Dendritic cell treated with granulocyte-macrophage colony-stimulating factor and Interleukin-4, amounts not matched to agents 40 ng/mL and 50 ng/mL, for 4 days (primary cell): ENCODE measurements around the gene MRTO4.
"Not testable (repeated sequence)": the region's sequence is repeated elsewhere in the genome, so short reads cannot be mapped to it uniquely, and the experiment has no call there.

Experiments
- H3K27ac Mint-ChIP-seq: one replicate; pipeline ENCODE4 v1.8.0; 2022; ENCODE audit warnings: mild to moderate bottlenecking, mixed read lengths
- H3K27me3 Mint-ChIP-seq: one replicate; pipeline ENCODE4 v1.8.0; 2022; ENCODE audit warnings: mild to moderate bottlenecking, mixed read lengths
- H3K36me3 Mint-ChIP-seq: one replicate; pipeline ENCODE4 v1.8.0; 2022; ENCODE audit warnings: low read depth, mixed read lengths
- H3K4me1 Mint-ChIP-seq: one replicate; pipeline ENCODE4 v1.8.0; 2022; ENCODE audit warnings: low read depth, mixed read lengths
- H3K4me3 Mint-ChIP-seq: one replicate; pipeline ENCODE4 v1.8.0; 2022; ENCODE audit warnings: mild to moderate bottlenecking, moderate library complexity, mixed read lengths
- H3K9me3 Mint-ChIP-seq: one replicate; pipeline ENCODE4 v1.8.0; 2022; ENCODE audit warnings: mixed read lengths
- intact Hi-C: fragments of 100-400 bp; cut with micrococcal nuclease; formaldehyde crosslinking; loops from one replicate; pipeline ENCODE4 v1.15.0; 2022

The MRTO4 gene

GRCh38 chr1:19300211-19300610 is 48.6 kb downstream of the MRTO4 start:
- intact Hi-C loops: no loop called here
- Mint-ChIP-seq H3K36me3 (peaks cover 32% of the 10 kb centered on the region), H3K27ac (no peak overlapping the region), H3K4me3 (no peak overlapping the region), H3K4me1 (no peaks in the 10 kb centered on the region), H3K27me3 (no peaks in the 10 kb centered on the region), H3K9me3 (peaks cover 17% of the 10 kb centered on the region)

- H3K4me3 Mint-ChIP-seq, H3K27me3 Mint-ChIP-seq, intact Hi-C loops, H3K9me3 Mint-ChIP-seq, H3K4me1 Mint-ChIP-seq, H3K27ac Mint-ChIP-seq: not testable (repeated sequence)
- H3K36me3 Mint-ChIP-seq: peaks cover 67% of the 10 kb centered on the region
Measured at GRCh38 chr1:19304081-19304480, 52.5 kb downstream of the MRTO4 start.

- intact Hi-C loops: no loop called here
- H3K4me3 Mint-ChIP-seq: no peak overlapping the region
- peaks cover 14% of the 10 kb centered on the region for H3K4me1 Mint-ChIP-seq
- peaks cover 67% of the 10 kb centered on the region for H3K36me3 Mint-ChIP-seq
- no peaks in the 10 kb centered on the region for H3K27me3 Mint-ChIP-seq
- H3K27ac Mint-ChIP-seq: no peak overlapping the region
- no peaks in the 10 kb centered on the region for H3K9me3 Mint-ChIP-seq
Measured at GRCh38 chr1:19305880-19306279, 54.3 kb downstream of the MRTO4 start.

GRCh38 chr1:19306941-19307340 is 55.3 kb downstream of the MRTO4 start:
- peaks cover 67% of the 10 kb centered on the region for H3K36me3 Mint-ChIP-seq
- H3K27ac Mint-ChIP-seq: no peak overlapping the region
- H3K4me1 Mint-ChIP-seq: peaks cover 20% of the 10 kb centered on the region
- no peaks in the 10 kb centered on the region for H3K27me3 Mint-ChIP-seq
- H3K9me3 Mint-ChIP-seq: no peaks in the 10 kb centered on the region
- H3K4me3 Mint-ChIP-seq: no peak overlapping the region
- intact Hi-C loops: no loop called here

GRCh38 chr1:19307794-19308508 is 56.3 kb downstream of the MRTO4 start:
- Mint-ChIP-seq H3K9me3 (no peaks in the 10 kb centered on the region), H3K27ac (no peak overlapping the region), H3K27me3 (no peaks in the 10 kb centered on the region), H3K36me3 (peaks cover 64% of the 10 kb centered on the region), H3K4me3 (no peak overlapping the region), H3K4me1 (peaks cover 21% of the 10 kb centered on the region)
- intact Hi-C loops: no loop called here

GRCh38 chr1:19308509-19308907 is 56.9 kb downstream of the MRTO4 start:
- Mint-ChIP-seq H3K27me3 (no peaks in the 10 kb centered on the region), H3K36me3 (peaks cover 63% of the 10 kb centered on the region), H3K9me3 (no peaks in the 10 kb centered on the region), H3K4me3 (no peak overlapping the region), H3K27ac (no peak overlapping the region), H3K4me1 (peaks cover 27% of the 10 kb centered on the region)
- intact Hi-C loops: no loop called here

GRCh38 chr1:19309123-19309813 is 57.7 kb downstream of the MRTO4 start:
- intact Hi-C loops: no loop called here
- Mint-ChIP-seq H3K27ac (no peak overlapping the region), H3K4me3 (no peak overlapping the region), H3K27me3 (no peaks in the 10 kb centered on the region), H3K36me3 (peaks cover 58% of the 10 kb centered on the region), H3K4me1 (peaks cover 34% of the 10 kb centered on the region), H3K9me3 (no peaks in the 10 kb centered on the region)
